Fibroblast of the aortic adventitia (primary cell): ENCODE measurements around the gene PCDHGB3. TPM values are rescaled to one million over a fixed set of nuclear protein-coding genes. Genes with fewer than 3 reads are reported as not detected.
"Not testable (repeated sequence)": the region's sequence is repeated elsewhere in the genome, so short reads cannot be mapped to it uniquely, and the experiment has no call there.

Experiments used
- DNase-seq: peaks from one replicate; pipeline ENCODE4 v3.0.0-alpha.2; 2010; ENCODE audit warnings: low read depth
- H3K4me3 ChIP-seq: 2 replicates; pipeline ENCODE4 v1.5.1; 2011; ENCODE audit warnings: low read depth, mild to moderate bottlenecking, control low read depth, low read length, moderate library complexity
- total RNA-seq: library from RNA; depleted of rRNA; stranded (reverse); fragments of >200 nt; gene quantifications from 2 replicates; pipeline ENCODE4 v1.2.3, GENCODE V29; 2012; ENCODE audit warnings: low replicate concordance
- TF ChIP-seq, protein P1 (sequence below): IDR thresholded peaks from 2 replicates; pipeline ENCODE4 v1.5.1; 2011; ENCODE audit warnings: mild to moderate bottlenecking, low read length, control low read depth, inconsistent platforms; ENCODE audit not compliant: insufficient read depth

PCDHGB3 gene
- 7.7 and 9.6 TPM in 2 replicates for total RNA-seq

DNA sequence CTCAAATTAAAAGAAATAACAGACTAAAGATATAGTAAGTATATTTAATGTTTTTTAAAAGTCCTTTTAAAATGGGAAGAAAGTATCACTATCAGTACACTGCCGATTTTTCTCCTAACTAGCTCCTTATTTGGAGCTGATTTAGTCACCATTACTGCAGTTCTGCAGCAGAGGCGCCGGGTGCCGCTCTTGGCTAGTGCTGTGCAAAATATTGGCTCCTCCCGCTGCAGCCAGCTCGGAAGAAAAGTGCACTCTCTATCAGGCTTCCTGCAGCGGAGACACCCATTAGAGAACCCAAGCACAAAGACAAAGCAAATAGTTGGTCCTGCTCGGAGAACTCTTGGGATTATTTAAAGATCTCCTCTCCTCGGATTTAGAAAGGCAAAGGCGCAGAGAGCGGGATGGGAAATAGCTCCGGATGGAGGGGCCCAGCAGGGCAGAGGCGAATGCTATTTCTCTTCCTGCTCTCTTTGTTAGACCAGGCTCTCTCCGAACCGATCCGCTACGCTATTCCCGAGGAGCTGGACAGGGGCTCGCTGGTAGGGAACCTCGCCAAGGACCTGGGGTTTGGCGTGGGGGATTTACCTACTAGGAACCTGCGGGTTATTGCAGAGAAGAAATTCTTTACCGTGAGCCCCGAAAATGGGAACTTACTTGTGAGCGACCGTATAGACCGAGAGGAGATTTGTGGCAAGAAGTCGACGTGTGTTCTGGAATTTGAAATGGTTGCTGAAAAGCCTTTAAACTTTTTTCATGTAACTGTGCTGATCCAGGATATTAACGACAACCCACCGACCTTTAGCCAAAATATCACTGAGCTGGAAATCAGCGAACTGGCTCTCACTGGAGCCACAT, at the start of gene PCDHGB3:
Gene PCDHGB3 (plus strand): TSS at position 249 of the 855 bp plus-strand sequence. CDS start 153 bp downstream, at position 402.
- H3K4me3 ChIP-seq = peak within 1 kb of the TSS; percentile 57
- TF ChIP-seq, protein P1, sequence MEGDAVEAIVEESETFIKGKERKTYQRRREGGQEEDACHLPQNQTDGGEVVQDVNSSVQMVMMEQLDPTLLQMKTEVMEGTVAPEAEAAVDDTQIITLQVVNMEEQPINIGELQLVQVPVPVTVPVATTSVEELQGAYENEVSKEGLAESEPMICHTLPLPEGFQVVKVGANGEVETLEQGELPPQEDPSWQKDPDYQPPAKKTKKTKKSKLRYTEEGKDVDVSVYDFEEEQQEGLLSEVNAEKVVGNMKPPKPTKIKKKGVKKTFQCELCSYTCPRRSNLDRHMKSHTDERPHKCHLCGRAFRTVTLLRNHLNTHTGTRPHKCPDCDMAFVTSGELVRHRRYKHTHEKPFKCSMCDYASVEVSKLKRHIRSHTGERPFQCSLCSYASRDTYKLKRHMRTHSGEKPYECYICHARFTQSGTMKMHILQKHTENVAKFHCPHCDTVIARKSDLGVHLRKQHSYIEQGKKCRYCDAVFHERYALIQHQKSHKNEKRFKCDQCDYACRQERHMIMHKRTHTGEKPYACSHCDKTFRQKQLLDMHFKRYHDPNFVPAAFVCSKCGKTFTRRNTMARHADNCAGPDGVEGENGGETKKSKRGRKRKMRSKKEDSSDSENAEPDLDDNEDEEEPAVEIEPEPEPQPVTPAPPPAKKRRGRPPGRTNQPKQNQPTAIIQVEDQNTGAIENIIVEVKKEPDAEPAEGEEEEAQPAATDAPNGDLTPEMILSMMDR = peak; percentile 64
- DNase-seq = peak; percentile 76

DNA sequence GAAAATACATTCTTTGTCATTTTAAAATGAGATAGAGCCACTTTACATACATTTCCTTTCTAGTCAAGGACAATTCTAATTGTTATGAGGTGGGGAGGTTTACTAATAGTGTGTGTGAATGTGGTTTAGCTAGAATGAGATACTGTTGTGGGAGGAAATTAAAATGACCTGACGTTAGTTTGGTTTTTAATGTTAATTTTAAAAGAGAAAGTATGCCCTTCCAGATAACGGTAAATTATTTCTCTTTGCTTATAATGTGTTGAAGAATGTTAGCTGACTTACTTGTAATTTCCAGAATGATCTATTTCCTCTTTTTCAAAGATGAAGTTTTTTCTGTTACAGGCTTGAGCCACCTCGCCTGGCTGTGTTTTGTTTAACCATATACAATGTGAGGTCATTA, 47.8 kb upstream of the PCDHGB3 start:
- DNase-seq = no peak
- H3K4me3 ChIP-seq = no peak overlapping the region
- TF ChIP-seq, protein P1 = no peak

DNA sequence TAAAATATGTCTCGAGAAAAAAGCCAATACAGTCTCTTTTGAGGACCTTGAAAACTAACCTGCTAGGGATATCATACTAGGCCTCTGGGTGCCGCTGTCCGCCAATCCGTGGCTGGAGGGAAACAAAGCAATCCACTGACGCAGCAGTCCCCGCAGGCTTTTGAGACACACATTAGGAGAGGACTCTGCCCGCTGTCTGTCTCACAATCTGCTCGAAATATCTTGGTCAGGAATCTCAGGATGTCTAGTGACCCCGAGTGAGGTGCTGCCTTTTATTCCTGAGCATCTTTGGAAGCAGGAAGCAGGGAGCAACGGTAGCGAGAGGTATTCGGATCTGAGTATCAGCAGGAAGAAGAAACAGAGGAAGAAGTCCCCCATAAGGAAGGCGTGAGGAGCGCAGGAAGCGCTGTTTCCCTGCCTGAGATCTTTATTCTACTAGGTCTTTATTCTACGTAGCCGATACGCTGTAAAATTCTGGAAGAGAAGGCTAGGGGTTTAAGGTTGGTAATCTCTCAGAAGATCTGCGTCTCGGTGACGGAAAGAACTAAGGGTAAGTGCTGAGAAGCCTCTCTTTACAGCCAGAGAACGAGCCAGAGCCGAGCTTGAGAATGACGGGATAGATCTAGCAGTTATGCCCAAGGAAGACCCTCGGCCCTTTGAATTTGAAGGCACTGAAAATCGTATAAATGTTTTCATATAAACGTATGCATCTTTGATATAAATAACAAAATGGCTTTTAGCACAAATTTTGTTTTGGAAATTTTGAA, 43.8 kb upstream of the PCDHGB3 start:
- DNase-seq = peak; percentile 74

DNA sequence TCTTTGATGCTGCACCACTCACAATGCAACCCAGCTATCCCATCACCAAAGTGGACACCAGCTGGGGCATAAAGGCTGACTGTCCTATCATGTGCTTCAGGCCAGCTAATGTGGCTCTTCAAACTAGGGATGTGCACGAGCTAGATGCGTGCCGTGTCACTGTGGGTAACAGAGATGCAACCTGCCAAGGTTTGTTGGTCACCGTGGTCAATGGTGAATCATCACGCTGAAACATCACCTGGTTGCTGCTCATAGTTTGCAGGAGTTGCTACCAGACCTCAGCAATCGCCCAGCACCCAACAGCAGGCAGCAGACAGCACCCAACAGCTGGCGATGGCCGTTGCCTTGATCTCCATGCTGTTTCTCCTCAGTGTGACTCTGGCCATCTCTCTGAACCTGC, 41.8 kb upstream of the PCDHGB3 start:
- DNase-seq = no peak
- H3K4me3 ChIP-seq = no peak overlapping the region
- TF ChIP-seq, protein P1 = no peak

More for the DNA sequence above, 43.8 kb upstream of the PCDHGB3 start:
- peak overlapping the region; percentile 71 for H3K4me3 ChIP-seq
- TF ChIP-seq, protein P1 = peak; percentile 79

DNA sequence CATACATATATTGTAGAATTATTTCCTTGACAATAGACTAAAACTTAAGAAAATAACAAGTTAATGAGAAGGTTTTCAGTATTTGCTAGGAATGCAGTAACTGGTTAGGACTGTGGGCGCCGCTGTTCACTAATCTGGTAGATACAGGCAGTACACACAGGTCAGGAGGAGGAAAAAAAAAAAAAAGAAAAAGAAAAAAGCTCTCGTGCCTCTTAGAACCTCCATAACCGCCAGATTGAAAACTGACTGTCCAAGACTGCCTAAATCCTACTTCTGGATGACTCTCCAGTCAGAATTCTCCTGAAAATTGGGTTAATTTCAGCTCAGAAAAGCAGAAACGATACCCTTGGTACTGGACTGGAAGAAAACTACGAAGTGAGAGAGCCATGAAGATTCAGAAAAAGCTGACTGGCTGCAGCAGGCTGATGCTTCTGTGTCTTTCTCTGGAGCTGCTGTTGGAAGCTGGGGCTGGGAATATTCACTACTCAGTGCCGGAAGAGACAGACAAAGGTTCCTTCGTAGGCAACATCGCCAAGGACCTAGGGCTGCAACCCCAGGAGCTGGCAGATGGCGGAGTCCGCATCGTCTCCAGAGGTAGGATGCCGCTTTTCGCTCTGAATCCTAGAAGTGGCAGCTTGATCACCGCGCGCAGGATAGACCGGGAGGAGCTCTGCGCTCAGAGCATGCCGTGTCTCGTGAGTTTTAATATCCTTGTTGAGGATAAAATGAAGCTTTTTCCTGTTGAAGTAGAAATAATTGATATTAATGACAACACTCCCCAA, 39.6 kb upstream of the PCDHGB3 start, which contains the start of gene PCDHGA1:
Gene PCDHGA1 (plus strand): TSS at position 216 of the 782 bp plus-strand sequence.
- H3K4me3 ChIP-seq = peak within 1 kb of the TSS; percentile 49
- TF ChIP-seq, protein P1 = peak; percentile 64
- DNase-seq = peak; percentile 70

DNA sequence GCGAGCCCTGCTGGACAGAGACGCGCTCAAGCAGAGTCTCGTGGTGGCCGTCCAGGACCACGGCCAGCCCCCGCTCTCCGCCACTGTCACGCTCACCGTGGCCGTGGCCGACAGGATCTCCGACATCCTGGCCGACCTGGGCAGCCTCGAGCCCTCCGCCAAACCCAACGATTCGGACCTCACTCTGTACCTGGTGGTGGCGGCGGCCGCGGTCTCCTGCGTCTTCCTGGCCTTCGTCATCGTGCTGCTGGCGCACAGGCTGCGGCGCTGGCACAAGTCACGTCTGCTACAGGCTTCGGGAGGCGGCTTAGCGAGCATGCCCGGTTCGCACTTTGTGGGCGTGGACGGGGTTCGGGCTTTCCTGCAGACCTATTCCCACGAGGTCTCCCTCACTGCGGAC, 37.5 kb upstream of the PCDHGB3 start:
- DNase-seq = not testable (repeated sequence)

More for the DNA sequence above, 37.5 kb upstream of the PCDHGB3 start:
- not testable (repeated sequence) for H3K4me3 ChIP-seq
